Activated T-helper 17 cell treated with anti-CD3 and anti-CD28 coated beads, Interleukin-2, amount 50 U/mL, for 72 hours (primary cell): Measurements from ENCODE around the gene ELMO1. TPM values are rescaled to one million over a fixed set of nuclear protein-coding genes. Genes with fewer than 3 reads are reported as not detected.

Experiments used
- ATAC-seq: fragments of 150-1000 bp; cut with Tn5 transposase; replicated peaks from 2 replicates; pipeline ENCODE4 v1.10.0; 2021; ENCODE audit warnings: mild to moderate bottlenecking, moderate library complexity
- H3K27ac Mint-ChIP-seq: one replicate; pipeline ENCODE4 v1.8.0; 2022; ENCODE audit warnings: mixed read lengths
- H3K27me3 Mint-ChIP-seq: one replicate; pipeline ENCODE4 v1.8.0; 2022; ENCODE audit warnings: mixed read lengths
- H3K36me3 Mint-ChIP-seq: one replicate; pipeline ENCODE4 v1.8.0; 2022; ENCODE audit warnings: low read depth, mild to moderate bottlenecking, mixed read lengths
- H3K4me1 Mint-ChIP-seq: one replicate; pipeline ENCODE4 v1.8.0; 2022; ENCODE audit warnings: mixed read lengths
- H3K4me3 Mint-ChIP-seq: one replicate; pipeline ENCODE4 v1.8.0; 2022; ENCODE audit warnings: mild to moderate bottlenecking, mixed read lengths
- H3K9me3 Mint-ChIP-seq: one replicate; pipeline ENCODE4 v1.8.0; 2022; ENCODE audit warnings: mixed read lengths
- total RNA-seq, 2 donors: library from RNA; stranded (reverse); gene quantifications; one replicate each; pipeline ENCODE4 v1.2.3, GENCODE V29; 2022

ELMO1 gene
- total RNA-seq, 2 donors from 2014 or later = 77.4 to 106 TPM

DNA sequence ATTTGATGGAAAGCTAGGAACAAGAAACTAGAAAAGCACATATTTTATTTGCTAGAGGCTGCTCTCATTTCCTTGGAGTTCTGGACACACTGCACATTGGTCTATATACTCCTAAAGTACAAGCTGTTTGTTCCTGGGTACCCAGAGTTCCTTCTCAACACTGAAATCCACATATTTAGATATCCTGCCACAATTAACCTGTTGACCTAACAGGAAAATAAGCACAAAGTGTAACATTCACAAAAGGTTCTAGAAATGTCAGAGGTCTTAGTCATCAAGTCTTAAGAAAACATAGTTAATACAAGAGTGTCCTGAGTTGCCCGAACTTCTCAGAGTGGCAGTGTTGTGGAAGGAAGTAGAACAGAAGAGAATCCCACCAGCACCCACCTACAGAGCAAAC, 115.6 kb downstream of the ELMO1 start:
- H3K27me3 Mint-ChIP-seq = no peaks in the 10 kb centered on the region
- peak overlapping the region; percentile 39 for H3K4me3 Mint-ChIP-seq
- peaks cover 97% of the 10 kb centered on the region for H3K36me3 Mint-ChIP-seq
- H3K9me3 Mint-ChIP-seq = peaks cover 5% of the 10 kb centered on the region
- no peak for ATAC-seq
- peak overlapping the region; percentile 43 for H3K27ac Mint-ChIP-seq
- H3K4me1 Mint-ChIP-seq = peaks cover 54% of the 10 kb centered on the region

DNA sequence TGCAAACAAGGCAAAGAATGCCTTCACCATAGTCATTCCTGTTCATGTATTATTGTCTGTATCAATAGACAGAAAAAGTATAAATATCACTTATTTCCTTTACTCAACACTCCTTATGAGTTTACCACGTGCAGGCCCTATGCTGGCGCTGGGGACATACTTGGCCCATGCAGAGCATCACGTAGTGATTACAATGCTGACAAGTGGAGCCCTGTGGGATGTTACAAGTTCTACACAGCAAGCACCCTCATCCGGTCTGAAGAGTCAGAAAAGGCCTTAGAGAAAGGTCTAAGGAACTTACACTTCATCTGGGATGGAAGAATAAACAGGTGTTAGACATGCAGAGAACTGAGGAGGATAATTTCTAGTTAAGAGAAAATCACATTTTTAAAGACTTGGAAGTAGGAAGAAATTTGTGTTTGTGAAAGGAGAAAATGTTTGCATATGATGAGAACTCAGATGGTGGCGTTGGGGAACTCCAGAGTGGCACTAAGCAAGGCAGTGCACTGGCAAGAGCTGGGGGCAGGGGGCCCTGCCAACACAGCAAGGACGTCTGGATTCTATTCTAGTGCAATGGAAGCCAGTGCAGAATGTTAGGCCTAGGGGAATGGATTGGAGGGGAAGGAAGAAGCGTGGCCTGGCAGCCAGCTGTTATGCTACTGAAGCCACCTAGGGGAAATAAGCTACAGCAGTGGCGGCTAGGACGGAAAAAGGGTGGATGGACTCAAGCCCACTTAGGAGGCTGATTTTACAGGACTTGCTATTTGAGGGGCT, 116.2 kb downstream of the ELMO1 start:
- Mint-ChIP-seq H3K27ac (peak overlapping the region; percentile 43), H3K36me3 (peaks cover 97% of the 10 kb centered on the region), H3K4me3 (peak overlapping the region; percentile 39), H3K27me3 (no peaks in the 10 kb centered on the region), H3K9me3 (peaks cover 5% of the 10 kb centered on the region), H3K4me1 (peaks cover 58% of the 10 kb centered on the region)
- ATAC-seq = peak; percentile 17

DNA sequence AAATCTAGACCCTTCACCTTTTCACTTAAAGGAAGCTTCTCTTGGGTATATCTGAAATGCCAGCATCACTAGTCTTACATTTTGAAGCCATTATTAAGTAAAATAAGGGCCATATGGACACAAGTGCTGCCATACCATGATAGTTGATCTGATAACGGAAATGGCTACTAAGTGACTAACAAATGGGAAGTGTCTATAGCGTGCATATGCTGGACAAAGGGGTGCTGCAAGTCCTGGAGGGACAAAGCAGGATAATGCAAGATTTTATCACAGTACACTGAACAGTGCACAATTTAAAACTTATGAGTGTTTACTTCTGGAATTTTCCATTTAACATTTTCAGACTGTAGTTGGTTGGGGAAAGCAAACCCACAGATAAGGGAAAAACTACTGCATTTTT, 117.9 kb downstream of the ELMO1 start:
- Mint-ChIP-seq H3K27me3 (no peaks in the 10 kb centered on the region), H3K4me1 (peaks cover 56% of the 10 kb centered on the region), H3K36me3 (peaks cover 97% of the 10 kb centered on the region), H3K9me3 (no peaks in the 10 kb centered on the region), H3K27ac (peak overlapping the region; percentile 1), H3K4me3 (no peak overlapping the region)
- ATAC-seq = no peak

DNA sequence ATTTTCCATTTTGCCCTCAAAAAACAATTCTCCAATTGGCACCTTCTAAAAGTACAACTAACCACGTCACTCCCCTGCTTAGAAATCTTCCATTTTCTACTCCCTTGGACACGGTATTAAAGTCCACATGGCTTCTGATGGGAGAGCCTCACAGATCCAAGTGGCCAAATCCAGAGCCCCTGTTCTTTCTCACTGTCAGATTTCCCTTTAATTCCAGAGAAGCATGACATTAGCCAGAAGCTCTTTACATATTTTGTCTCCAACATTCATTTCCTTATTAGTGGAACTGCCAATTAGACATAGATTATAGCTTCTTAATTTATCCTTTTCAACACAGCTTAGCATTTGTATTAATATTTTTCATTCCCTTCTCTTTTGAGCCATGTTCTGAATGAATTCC, 118.7 kb downstream of the ELMO1 start:
- H3K27me3 Mint-ChIP-seq = no peaks in the 10 kb centered on the region
- H3K4me3 Mint-ChIP-seq = no peak overlapping the region
- ATAC-seq = no peak
- H3K36me3 Mint-ChIP-seq = peaks cover 97% of the 10 kb centered on the region
- peak overlapping the region; percentile 1 for H3K27ac Mint-ChIP-seq
- H3K4me1 Mint-ChIP-seq = peaks cover 54% of the 10 kb centered on the region
- no peaks in the 10 kb centered on the region for H3K9me3 Mint-ChIP-seq

DNA sequence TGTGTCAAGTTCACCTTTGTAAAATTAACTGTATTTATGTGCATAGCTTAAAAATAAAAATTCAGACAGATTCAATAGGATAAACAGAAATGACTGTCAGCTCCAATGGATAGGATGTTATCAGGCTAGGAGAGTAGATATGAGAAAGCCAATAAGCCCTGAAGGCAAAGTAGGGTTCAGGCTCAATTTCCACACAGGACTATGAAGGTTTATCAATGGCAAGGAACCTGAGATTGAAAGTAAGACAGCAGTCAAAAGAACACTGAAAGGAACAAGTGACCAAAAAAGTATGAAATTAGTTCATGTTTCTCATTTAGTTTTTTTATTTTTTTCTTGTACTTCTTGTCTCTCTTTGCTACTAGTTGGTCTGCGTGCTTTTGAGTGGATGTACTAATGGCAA, 121.4 kb downstream of the ELMO1 start:
- H3K4me1 Mint-ChIP-seq = peaks cover 40% of the 10 kb centered on the region

DNA sequence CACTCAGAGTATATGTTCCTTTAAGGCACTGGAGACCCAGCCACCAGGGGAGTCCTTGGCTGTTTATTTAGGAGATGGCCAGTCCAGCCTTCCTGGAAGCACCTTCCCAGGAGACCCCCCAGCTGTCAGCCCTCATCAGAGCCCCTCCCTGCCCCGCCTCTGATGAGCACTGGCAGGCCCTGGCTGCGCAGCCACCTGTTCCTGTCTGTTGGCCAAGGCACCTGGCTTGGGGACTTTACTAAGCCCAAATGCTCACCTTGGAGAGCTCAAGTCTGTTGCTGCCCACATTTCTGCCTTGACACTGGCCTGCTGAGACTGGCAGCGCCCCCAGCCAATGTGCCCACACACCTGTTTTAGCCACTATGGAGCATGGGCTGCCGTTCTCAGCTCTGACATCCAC, 124.7 kb downstream of the ELMO1 start:
- H3K4me3 Mint-ChIP-seq = no peak overlapping the region
- no peaks in the 10 kb centered on the region for H3K27me3 Mint-ChIP-seq
- H3K4me1 Mint-ChIP-seq = peaks cover 18% of the 10 kb centered on the region
- no peaks in the 10 kb centered on the region for H3K9me3 Mint-ChIP-seq
- no peak overlapping the region for H3K27ac Mint-ChIP-seq
- peaks cover 51% of the 10 kb centered on the region for H3K36me3 Mint-ChIP-seq
- ATAC-seq = no peak

More for the DNA sequence above, 121.4 kb downstream of the ELMO1 start:
- Mint-ChIP-seq H3K27me3 (no peaks in the 10 kb centered on the region), H3K27ac (peak overlapping the region; percentile 78), H3K4me3 (no peak overlapping the region), H3K9me3 (no peaks in the 10 kb centered on the region), H3K36me3 (peaks cover 81% of the 10 kb centered on the region)
- peak; percentile 56 for ATAC-seq

DNA sequence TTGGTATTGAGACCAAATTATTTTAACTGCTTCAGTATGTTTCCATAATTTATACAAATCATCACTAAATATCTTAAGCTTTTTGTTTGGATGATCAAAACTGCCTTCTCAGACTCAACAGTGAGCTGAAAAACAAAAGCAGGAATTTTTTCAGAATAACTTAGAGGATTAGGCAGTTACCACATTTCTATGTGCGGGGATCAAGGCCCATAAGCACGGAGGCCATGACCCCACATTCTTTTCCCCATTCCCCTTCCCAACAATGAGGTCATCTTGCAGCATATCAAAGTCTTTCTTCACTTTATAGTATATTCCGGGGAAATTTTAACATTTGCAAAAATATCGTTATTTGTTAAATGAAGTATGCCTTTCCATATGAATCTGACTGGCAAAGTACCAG, 125.8 kb downstream of the ELMO1 start:
- Mint-ChIP-seq H3K27me3 (no peaks in the 10 kb centered on the region), H3K9me3 (no peaks in the 10 kb centered on the region), H3K4me1 (peaks cover 12% of the 10 kb centered on the region), H3K4me3 (no peak overlapping the region), H3K36me3 (peaks cover 39% of the 10 kb centered on the region), H3K27ac (no peak overlapping the region)
- ATAC-seq = no peak

DNA sequence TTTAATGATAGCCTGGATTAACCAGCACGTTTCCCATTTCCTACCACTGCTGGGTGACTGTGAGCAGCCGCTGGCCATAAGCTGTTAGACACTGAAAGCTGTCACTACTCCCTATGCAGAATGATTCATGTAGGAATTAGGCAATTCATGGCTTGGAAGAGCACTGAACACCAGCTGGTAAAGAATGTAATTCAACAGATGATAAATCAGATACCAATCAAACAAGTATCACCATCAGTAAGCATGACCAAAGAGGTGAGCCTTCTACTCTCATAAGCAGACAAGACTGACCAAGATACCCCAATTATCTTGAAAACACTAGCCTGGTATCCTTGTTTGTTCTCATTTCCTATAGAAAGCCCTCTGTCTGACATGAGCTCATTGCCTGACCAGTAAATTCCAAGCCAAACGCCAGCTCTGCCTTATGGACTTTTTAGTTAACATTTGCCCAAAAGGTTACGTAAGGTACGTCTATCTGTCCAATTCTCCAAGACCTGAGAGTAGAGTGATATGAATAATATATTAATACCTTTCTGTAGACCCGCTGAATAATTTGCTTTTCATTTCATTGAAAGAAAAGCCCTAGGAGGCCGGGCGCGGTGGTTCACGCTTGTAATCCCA, 127.7 kb downstream of the ELMO1 start:
- H3K4me3 Mint-ChIP-seq = no peak overlapping the region
- no peaks in the 10 kb centered on the region for H3K9me3 Mint-ChIP-seq
- H3K27ac Mint-ChIP-seq = no peak overlapping the region
- peaks cover 12% of the 10 kb centered on the region for H3K4me1 Mint-ChIP-seq
- peaks cover 33% of the 10 kb centered on the region for H3K36me3 Mint-ChIP-seq
- H3K27me3 Mint-ChIP-seq = no peaks in the 10 kb centered on the region
- ATAC-seq = no peak

DNA sequence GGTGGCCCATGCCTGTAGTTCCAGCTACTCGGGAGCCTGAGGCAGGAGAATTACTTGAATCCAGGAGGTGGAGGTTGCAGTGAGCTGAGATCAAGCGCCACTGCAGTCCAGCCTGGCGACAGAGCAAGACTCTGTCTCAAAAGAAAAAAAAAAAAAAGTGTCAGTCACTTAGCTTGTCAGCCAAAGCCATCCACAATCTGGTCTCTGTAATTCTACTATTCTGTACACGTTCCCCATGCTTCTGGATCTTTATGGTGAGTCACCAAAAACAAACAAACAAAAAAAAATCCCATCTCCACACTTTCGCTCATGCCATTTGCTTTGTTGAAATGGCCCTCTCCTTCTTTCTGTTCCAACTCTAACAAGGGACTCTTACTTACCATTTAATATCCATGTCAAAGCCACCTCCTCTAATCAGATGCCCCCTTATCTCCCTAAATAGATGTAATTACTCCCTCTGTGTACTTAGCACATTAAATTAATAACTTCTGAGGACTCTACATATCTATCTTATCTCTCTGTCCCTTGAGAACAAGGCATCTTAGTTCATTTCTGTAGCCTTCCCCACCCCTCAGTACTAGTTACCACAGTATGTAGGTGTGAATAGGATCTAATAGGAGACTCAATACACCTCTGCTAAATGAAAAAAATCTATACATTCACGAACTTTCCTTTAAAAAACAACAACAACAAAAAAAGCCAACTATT, 128.4 kb downstream of the ELMO1 start:
- no peak for ATAC-seq
- H3K9me3 Mint-ChIP-seq = no peaks in the 10 kb centered on the region
- no peaks in the 10 kb centered on the region for H3K27me3 Mint-ChIP-seq
- H3K4me3 Mint-ChIP-seq = no peak overlapping the region
- peaks cover 12% of the 10 kb centered on the region for H3K4me1 Mint-ChIP-seq
- H3K27ac Mint-ChIP-seq = no peak overlapping the region
- peaks cover 31% of the 10 kb centered on the region for H3K36me3 Mint-ChIP-seq

DNA sequence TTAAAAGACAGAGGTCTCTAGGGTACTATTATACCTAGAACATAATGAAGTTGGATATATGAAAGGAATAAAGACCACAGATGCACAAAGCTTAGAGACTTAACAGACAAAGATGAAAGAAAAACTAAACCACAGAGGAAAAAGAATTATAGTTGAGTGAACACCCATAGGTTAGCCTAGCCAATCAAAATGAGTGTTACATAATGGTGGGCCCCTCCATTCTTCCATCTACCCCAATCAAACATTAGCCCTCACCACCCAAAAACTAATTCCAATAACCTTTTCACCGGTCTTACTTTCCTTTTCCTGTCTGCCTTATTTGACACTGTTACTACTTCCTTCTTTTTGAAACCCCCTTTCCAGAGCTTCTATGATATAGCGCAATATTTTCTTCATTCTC, 130.1 kb downstream of the ELMO1 start:
- Mint-ChIP-seq H3K27me3 (no peaks in the 10 kb centered on the region), H3K36me3 (peaks cover 35% of the 10 kb centered on the region), H3K4me1 (peaks cover 17% of the 10 kb centered on the region), H3K9me3 (no peaks in the 10 kb centered on the region), H3K27ac (no peak overlapping the region), H3K4me3 (no peak overlapping the region)
- no peak for ATAC-seq

DNA sequence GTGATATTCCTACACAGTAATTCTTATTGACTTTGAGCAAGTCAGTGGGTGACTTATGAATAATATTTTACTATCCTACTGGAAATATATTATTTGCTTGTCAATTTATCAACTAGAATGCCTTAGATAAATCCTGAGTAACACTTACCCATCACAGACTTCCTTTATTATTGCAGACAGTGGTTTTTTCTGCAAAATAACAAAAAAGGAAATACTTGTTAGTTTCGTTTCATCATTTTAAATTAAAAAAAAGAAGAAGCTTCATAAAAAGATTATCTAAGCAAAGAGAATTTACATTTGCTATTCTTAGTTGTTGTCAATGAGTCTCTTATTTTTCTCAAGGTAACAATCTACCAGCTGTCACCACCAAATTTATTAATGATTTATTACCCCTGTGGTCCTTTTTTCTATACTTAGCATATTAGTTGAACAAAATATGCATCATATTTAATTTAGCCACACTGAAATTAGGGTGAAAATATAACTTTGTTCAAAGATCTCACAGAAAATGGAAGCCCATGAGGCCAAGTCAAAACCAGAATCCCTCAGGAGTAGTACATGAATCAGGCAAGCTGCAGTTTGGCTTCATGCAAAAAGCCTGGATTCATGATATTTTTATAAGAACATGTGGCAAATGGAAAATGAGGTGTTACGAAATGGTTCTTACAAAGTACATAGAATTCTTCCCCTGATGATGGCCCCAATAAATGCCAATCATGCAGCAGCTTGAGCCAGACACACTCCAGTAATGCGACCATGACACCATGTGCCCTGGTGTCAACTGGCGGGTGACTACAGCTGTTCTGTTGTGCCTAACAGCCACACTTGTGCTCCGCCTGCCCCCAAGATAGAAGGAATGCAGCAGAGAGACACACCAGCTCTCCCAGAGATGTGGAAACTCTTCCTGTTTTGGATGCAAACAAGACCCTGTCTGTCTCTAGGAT, 132.6 kb downstream of the ELMO1 start:
- H3K4me3 Mint-ChIP-seq = peak overlapping the region; percentile 3
- peak overlapping the region; percentile 49 for H3K27ac Mint-ChIP-seq
- no peaks in the 10 kb centered on the region for H3K9me3 Mint-ChIP-seq
- peaks cover 26% of the 10 kb centered on the region for H3K4me1 Mint-ChIP-seq
- H3K27me3 Mint-ChIP-seq = no peaks in the 10 kb centered on the region
- ATAC-seq = no peak
- H3K36me3 Mint-ChIP-seq = peaks cover 57% of the 10 kb centered on the region

DNA sequence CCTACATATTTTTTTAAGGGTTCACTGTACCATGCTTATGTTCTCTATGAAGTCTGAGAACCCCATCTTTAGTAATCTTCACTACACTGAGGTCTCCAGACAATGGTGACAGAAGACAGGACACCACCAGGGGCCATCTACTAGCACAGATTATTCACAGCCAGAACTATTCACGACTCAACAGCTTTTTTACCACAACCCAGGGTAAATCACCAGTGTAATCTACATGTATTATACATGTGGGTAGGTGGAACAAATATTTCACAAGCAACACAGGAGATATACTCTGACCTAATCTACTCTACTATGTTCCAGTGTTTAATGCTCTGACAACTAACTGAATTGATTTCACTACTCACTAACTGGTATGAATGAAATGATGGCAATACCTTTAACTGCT, 136.1 kb downstream of the ELMO1 start:
- peak overlapping the region; percentile 92 for H3K27ac Mint-ChIP-seq
- H3K4me3 Mint-ChIP-seq = no peak overlapping the region

DNA sequence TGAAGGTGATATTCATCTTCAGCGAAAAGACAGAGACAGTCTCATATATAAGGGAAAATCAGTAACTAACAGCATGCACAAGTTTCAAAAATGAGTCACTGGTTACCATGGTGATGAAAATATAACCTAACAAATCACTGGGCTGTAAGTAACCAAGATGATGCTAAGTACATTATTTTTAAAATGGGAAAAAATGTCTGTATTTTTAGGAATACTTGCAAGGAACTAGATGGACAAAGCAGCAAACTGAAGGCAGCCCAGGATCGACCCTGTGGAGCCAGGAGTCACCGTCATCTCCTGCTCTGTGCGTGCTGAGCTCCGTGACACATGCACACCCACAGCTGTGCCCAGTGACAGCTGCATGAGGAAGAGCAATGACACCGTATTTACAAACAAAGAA, 137.3 kb downstream of the ELMO1 start:
- Mint-ChIP-seq H3K9me3 (no peaks in the 10 kb centered on the region), H3K27ac (peak overlapping the region; percentile 92), H3K36me3 (peaks cover 92% of the 10 kb centered on the region), H3K4me3 (peak overlapping the region; percentile 57), H3K4me1 (peaks cover 42% of the 10 kb centered on the region), H3K27me3 (no peaks in the 10 kb centered on the region)
- peak; percentile 90 for ATAC-seq

More for the DNA sequence above, 136.1 kb downstream of the ELMO1 start:
- Mint-ChIP-seq H3K36me3 (peaks cover 90% of the 10 kb centered on the region), H3K27me3 (no peaks in the 10 kb centered on the region), H3K4me1 (peaks cover 50% of the 10 kb centered on the region), H3K9me3 (no peaks in the 10 kb centered on the region)
- peak; percentile 65 for ATAC-seq
